ENCODE data around the gene PDGFB. TPM values are rescaled to one million over a fixed set of nuclear protein-coding genes. Genes with fewer than 3 reads are reported as not detected.

PDGFB gene
- total RNA-seq, 5 donors from 2014 or later (not counting 1 experiment from before 2014, with no cell fraction given), result 2.9 to 18.3 (median 4.6) TPM

DNA sequence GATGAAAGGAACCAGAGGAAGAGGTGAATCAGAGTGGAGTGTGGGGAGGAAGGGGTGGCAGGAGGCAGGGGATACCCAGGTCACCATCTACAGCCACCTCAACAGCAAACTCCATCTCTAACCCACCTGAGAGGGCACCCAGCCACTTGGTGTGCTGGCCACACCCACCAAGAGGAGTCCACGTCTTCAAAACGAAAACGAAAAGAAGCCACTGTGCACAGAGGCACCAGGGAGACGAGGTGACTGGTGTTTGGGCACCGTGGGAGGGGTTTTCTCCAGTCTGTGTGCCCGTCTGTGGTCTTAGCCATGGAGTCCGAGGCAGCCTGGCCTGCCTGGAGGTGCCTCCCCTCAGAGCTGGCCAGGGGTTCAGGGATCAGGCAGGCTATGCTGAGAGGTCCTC, 20.2 kb downstream of the PDGFB start:
- H3K4me3 Mint-ChIP-seq, result no peak overlapping the region
- H3K36me3 ChIP-seq (ENCODE audit: control insufficient read depth in 2 of 2, extremely low read depth in 1 of 2, insufficient read depth in 1 of 2, low read length in 1 of 2), result peaks cover 0 to 27% of the 10 kb centered on the region in 2 donors
- H3K9me3 Mint-ChIP-seq, result no peaks in the 10 kb centered on the region
- H3K4me1 ChIP-seq (ENCODE audit: control insufficient read depth in 1 of 2, extremely low read depth in 1 of 2, insufficient read depth in 2 of 2, low read length in 2 of 2), result peaks cover 0 to 3% of the 10 kb centered on the region in 2 experiments
- H3K27ac ChIP-seq (ENCODE audit: low read length), result no peak overlapping the region
- DNase-seq (no peak), ATAC-seq (replicated peaks in 1 of 4) (no peak)
- peaks cover 3 to 8% of the 10 kb centered on the region in 2 donors for H3K27me3 Mint-ChIP-seq
- H3K36me3 Mint-ChIP-seq, result peaks cover 44% of the 10 kb centered on the region
- no peak overlapping the region for H3K4me3 ChIP-seq (ENCODE audit: control insufficient read depth in 1 of 2, extremely low read depth in 1 of 2, low read length in 1 of 2)
- 53% methylated on average over 4 of the region's 7 CpGs for WGBS (ENCODE audit: insufficient coverage)
- ChIA-PET CTCF (no interaction called here), POLR2A (no interaction called here)
- H3K27ac Mint-ChIP-seq, result peak overlapping the region; percentile 36 to 45
- peaks cover 7 to 11% (median 7%) of the 10 kb centered on the region in 3 donors for H3K4me1 Mint-ChIP-seq
- no peaks in the 10 kb centered on the region for H3K9me3 ChIP-seq
- peaks cover 0 to 4% of the 10 kb centered on the region in 2 experiments for H3K27me3 ChIP-seq (replicated peaks in 1 of 2; ENCODE audit: control insufficient read depth in 2 of 2, extremely low read depth in 1 of 2, insufficient read depth in 2 of 2, low read length in 1 of 2)

DNA sequence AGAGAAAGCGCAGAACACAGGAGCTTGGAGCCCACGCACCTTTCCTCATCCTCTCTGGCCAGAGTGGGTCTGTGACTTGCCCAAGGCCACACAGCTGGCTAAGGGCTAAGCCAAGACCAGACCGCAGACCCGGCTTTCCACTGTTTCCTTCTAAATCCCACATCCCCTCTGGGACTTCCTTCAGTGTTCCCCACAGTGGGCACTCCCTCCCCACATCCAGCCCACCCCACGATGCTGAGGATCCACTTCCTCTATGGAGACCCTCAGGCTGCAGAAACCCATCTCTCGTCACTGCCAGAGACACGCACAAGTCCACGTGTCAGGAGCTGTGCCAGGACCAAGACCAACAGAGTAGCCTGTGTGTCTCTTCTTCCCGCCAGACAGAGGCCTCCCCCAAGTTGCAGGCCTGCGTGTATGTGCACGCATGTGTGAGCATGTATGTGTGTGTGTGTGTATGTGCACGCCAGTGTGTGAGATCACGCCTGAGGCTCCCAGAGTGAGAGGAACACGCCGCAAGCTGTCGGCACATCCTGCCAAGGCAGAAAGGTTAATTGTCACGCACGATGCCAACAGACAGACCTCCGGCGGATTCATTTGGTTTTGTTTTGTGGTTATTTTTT, 21.6 kb downstream of the PDGFB start:
- ATAC-seq (replicated peaks in 1 of 4) (peak in 1 of 4 experiments; percentile 69), DNase-seq (peak in 5 of 35 experiments; percentile 23 to 51 (median 37))
- no peaks in the 10 kb centered on the region for H3K9me3 Mint-ChIP-seq
- peaks cover 3 to 4% of the 10 kb centered on the region in 2 donors for H3K27me3 Mint-ChIP-seq
- peaks cover 36% of the 10 kb centered on the region for H3K36me3 Mint-ChIP-seq
- Histone ChIP-seq H3K36me3 (ENCODE audit: control insufficient read depth in 2 of 2, extremely low read depth in 1 of 2, insufficient read depth in 1 of 2, low read length in 1 of 2) (peaks cover 0 to 25% of the 10 kb centered on the region in 2 donors), H3K27me3 (replicated peaks in 1 of 2; ENCODE audit: control insufficient read depth in 2 of 2, extremely low read depth in 1 of 2, insufficient read depth in 2 of 2, low read length in 1 of 2) (peaks cover 0 to 8% of the 10 kb centered on the region in 2 experiments), H3K27ac (ENCODE audit: low read length) (no peak overlapping the region), H3K4me3 (ENCODE audit: control insufficient read depth in 1 of 2, extremely low read depth in 1 of 2, low read length in 1 of 2) (no peak overlapping the region), H3K9me3 (no peaks in the 10 kb centered on the region), H3K4me1 (ENCODE audit: control insufficient read depth in 1 of 2, extremely low read depth in 1 of 2, insufficient read depth in 2 of 2, low read length in 2 of 2) (peaks cover 0 to 3% of the 10 kb centered on the region in 2 experiments)
- peak overlapping the region in 1 of 2 donors; percentile 47 for H3K27ac Mint-ChIP-seq
- CTCF ChIA-PET, result no interaction called here
- no peak overlapping the region for H3K4me3 Mint-ChIP-seq
- POLR2A ChIA-PET, result no interaction called here
- WGBS (ENCODE audit: insufficient coverage), result 62% methylated on average over 13 of the region's 20 CpGs
- peaks cover 7 to 11% (median 7%) of the 10 kb centered on the region in 3 donors for H3K4me1 Mint-ChIP-seq

DNA sequence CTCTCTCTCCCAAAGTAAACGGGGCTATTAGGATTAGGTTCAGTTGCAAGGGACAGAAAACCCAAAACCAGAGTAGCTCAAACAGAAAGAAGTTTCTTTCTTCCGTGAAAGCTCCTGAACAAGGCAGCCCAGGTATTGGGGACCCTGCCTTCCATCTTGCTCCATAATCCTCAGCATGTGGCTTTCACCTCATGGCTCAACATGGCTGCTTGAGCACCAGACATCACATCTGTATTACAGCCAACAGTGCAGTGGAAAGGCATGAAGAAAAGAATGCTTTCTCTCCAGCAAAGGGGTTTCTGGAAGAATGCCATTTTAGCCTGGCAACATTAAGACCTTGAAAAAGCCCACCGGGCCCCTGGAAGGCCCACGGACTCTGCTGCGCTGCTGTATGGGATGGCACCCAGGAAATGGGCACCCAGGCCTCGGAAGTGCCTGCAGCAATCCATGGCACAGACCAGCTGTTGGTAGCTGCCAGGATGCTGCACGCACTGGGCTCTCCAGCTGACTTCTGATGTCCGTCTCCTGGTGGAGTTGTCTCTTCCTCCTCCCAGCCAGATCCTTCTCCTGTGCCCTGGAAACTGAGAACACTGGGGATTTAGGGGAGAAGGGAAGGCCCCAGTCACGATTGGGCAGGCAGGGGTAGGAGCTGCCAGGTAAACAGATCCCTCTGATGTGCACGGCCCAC, 22.6 kb downstream of the PDGFB start:
- no peak overlapping the region for H3K27ac Mint-ChIP-seq
- 85% methylated on average over 7 of the region's 10 CpGs for WGBS (ENCODE audit: insufficient coverage)
- Histone ChIP-seq H3K4me3 (ENCODE audit: control insufficient read depth in 1 of 2, extremely low read depth in 1 of 2, low read length in 1 of 2) (no peak overlapping the region), H3K36me3 (ENCODE audit: control insufficient read depth in 2 of 2, extremely low read depth in 1 of 2, insufficient read depth in 1 of 2, low read length in 1 of 2) (peaks cover 0 to 21% of the 10 kb centered on the region in 2 donors), H3K27ac (ENCODE audit: low read length) (no peak overlapping the region), H3K4me1 (ENCODE audit: control insufficient read depth in 1 of 2, extremely low read depth in 1 of 2, insufficient read depth in 2 of 2, low read length in 2 of 2) (peaks cover 0 to 3% of the 10 kb centered on the region in 2 experiments), H3K27me3 (replicated peaks in 1 of 2; ENCODE audit: control insufficient read depth in 2 of 2, extremely low read depth in 1 of 2, insufficient read depth in 2 of 2, low read length in 1 of 2) (peaks cover 0 to 8% of the 10 kb centered on the region in 2 experiments), H3K9me3 (no peaks in the 10 kb centered on the region)
- H3K4me1 Mint-ChIP-seq, result peaks cover 7 to 11% (median 7%) of the 10 kb centered on the region in 3 donors
- POLR2A ChIA-PET, result no interaction called here
- no peak overlapping the region for H3K4me3 Mint-ChIP-seq
- peaks cover 32% of the 10 kb centered on the region for H3K36me3 Mint-ChIP-seq
- H3K9me3 Mint-ChIP-seq, result no peaks in the 10 kb centered on the region
- CTCF ChIA-PET, result interaction anchor here in 1 of 2 donors (0.5 kb wide), 1 partner anchor 213 kb away, joined by 4 read pairs; no protein-coding TSS in a partner anchor
- ATAC-seq (replicated peaks in 1 of 4), result no peak
- DNase-seq, result no peak
- peaks cover 4% of the 10 kb centered on the region in 2 donors for H3K27me3 Mint-ChIP-seq

DNA sequence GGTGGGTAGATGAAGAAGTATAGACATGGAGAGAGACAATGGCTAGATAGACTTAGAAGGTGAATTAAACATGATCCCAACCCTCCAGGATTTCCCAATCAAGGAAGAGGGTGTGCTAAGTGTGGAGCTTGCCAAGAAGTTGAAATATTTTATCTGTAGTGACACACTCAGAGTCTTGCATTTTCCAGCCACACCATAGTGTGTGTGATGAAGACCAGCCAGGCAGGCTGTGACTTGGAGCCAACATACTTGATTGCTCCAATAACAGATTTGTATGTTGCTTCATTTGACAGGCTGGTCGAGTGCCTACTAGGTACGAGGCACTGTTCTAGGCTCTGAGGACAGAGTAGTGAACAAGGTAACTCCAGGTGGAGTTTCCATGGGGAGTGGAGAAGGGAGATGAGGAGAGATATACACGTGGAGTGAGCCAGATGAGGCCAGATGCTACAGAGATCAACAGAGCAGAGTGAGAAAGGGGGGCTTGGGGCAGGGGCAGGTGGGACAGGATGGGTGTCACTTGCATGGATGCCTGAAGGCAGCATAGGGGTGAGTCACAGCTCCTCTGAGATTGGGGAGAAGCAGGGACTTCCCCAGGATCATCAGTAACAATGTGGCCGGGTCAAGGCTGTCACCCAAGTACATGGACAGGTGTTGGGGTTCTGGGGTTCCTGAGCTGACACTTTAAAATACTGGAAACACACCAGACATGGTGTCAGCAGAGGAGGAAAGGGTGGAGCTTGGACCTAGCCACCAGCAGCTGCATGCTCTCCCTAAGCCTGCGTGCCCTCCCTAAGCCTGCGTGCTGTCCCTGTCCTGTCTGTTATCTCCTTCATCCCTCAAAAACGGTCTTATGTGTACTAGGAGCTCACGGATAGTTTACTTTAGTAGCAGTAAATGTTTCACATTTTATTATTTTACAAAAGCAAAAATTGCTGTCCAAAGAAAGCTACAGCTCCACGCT, 23.6 kb downstream of the PDGFB start:
- Histone ChIP-seq H3K4me1 (ENCODE audit: control insufficient read depth in 1 of 2, extremely low read depth in 1 of 2, insufficient read depth in 2 of 2, low read length in 2 of 2) (peaks cover 0 to 4% of the 10 kb centered on the region in 2 experiments), H3K9me3 (no peaks in the 10 kb centered on the region), H3K36me3 (ENCODE audit: control insufficient read depth in 2 of 2, extremely low read depth in 1 of 2, insufficient read depth in 1 of 2, low read length in 1 of 2) (peaks cover 0 to 17% of the 10 kb centered on the region in 2 donors), H3K4me3 (ENCODE audit: control insufficient read depth in 1 of 2, extremely low read depth in 1 of 2, low read length in 1 of 2) (no peak overlapping the region), H3K27ac (ENCODE audit: low read length) (no peak overlapping the region), H3K27me3 (replicated peaks in 1 of 2; ENCODE audit: control insufficient read depth in 2 of 2, extremely low read depth in 1 of 2, insufficient read depth in 2 of 2, low read length in 1 of 2) (peaks cover 0 to 11% of the 10 kb centered on the region in 2 experiments)
- H3K36me3 Mint-ChIP-seq, result peaks cover 32% of the 10 kb centered on the region
- H3K4me1 Mint-ChIP-seq, result peaks cover 7 to 11% (median 7%) of the 10 kb centered on the region in 3 donors
- DNase-seq (no peak), ATAC-seq (replicated peaks in 1 of 4) (no peak)
- H3K27ac Mint-ChIP-seq, result peak overlapping the region in 1 of 2 donors; percentile 59
- no peak overlapping the region for H3K4me3 Mint-ChIP-seq
- H3K9me3 Mint-ChIP-seq, result no peaks in the 10 kb centered on the region
- ChIA-PET CTCF (no interaction called here), POLR2A (no interaction called here)
- peaks cover 4 to 8% of the 10 kb centered on the region in 2 donors for H3K27me3 Mint-ChIP-seq
- 68% methylated on average over 4 of the region's 9 CpGs for WGBS (ENCODE audit: insufficient coverage)

DNA sequence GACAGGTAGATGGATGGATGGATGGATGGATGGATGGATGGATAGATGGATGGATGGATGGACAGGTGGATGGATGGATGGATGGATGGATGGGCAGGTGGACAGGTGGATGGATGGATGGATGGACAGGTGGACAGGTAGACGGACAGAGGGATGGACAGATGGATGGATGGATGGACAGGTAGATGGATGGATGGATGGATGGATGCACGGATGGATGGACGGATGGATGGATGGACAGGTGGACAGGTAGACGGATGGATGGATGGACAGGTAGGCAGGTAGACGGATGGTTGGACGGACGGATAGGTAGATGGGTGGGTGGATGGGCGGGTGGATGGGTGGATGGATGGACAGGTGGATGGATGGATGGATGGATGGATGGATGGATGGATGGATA, 24.3 kb downstream of the PDGFB start:
- no peak overlapping the region for H3K4me3 Mint-ChIP-seq
- peaks cover 0 to 11% of the 10 kb centered on the region in 2 experiments for H3K4me1 ChIP-seq (ENCODE audit: control insufficient read depth in 1 of 2, extremely low read depth in 1 of 2, insufficient read depth in 2 of 2, low read length in 2 of 2)
- H3K36me3 ChIP-seq (ENCODE audit: control insufficient read depth in 2 of 2, extremely low read depth in 1 of 2, insufficient read depth in 1 of 2, low read length in 1 of 2), result peaks cover 0 to 13% of the 10 kb centered on the region in 2 donors
- DNase-seq (no peak), ATAC-seq (replicated peaks in 1 of 4) (no peak)
- H3K9me3 Mint-ChIP-seq, result no peaks in the 10 kb centered on the region
- peaks cover 7 to 15% (median 10%) of the 10 kb centered on the region in 3 donors for H3K4me1 Mint-ChIP-seq
- POLR2A ChIA-PET, result no interaction called here
- H3K27ac ChIP-seq (ENCODE audit: low read length), result no peak overlapping the region
- H3K9me3 ChIP-seq, result no peaks in the 10 kb centered on the region
- H3K27me3 Mint-ChIP-seq, result peaks cover 4 to 11% of the 10 kb centered on the region in 2 donors
- no peak overlapping the region for H3K27ac Mint-ChIP-seq
- peaks cover 25% of the 10 kb centered on the region for H3K36me3 Mint-ChIP-seq
- CTCF ChIA-PET, result no interaction called here
- no peak overlapping the region for H3K4me3 ChIP-seq (ENCODE audit: control insufficient read depth in 1 of 2, extremely low read depth in 1 of 2, low read length in 1 of 2)
- peaks cover 0 to 18% of the 10 kb centered on the region in 2 experiments for H3K27me3 ChIP-seq (replicated peaks in 1 of 2; ENCODE audit: control insufficient read depth in 2 of 2, extremely low read depth in 1 of 2, insufficient read depth in 2 of 2, low read length in 1 of 2)
- 93% methylated on average over 6 of the region's 8 CpGs for WGBS (ENCODE audit: insufficient coverage)

Measured in T-cell (primary cell).